Right lung (tissue), 5 donors: Measurements from ENCODE around the gene SART3. TPM values are rescaled to one million over a fixed set of nuclear protein-coding genes. Genes with fewer than 3 reads are reported as not detected.
"Not testable (repeated sequence)": the region's sequence is repeated elsewhere in the genome, so short reads cannot be mapped to it uniquely, and the experiment has no call there.

ENCODE experiments used
- DNase-seq, 2 donors: peaks; one replicate each; pipeline ENCODE4 v3.0.0-alpha.2; 2013
- polyA plus RNA-seq, 5 donors: library from polyadenylated mRNA; unstranded; fragments of 120-200 nt; gene quantifications; one replicate each; pipeline versions ENCODE4 v1.2.1 to v1.2.3, GENCODE V29; 2013; ENCODE audit warnings: inconsistent platforms in 1 of 5, low replicate concordance in 1 of 5; ENCODE audit not compliant: insufficient read length in 5 of 5, insufficient read depth in 1 of 5

Gene SART3
- polyA plus RNA-seq, 5 donors = 53.3 to 78.7 (median 61.3) TPM

DNA sequence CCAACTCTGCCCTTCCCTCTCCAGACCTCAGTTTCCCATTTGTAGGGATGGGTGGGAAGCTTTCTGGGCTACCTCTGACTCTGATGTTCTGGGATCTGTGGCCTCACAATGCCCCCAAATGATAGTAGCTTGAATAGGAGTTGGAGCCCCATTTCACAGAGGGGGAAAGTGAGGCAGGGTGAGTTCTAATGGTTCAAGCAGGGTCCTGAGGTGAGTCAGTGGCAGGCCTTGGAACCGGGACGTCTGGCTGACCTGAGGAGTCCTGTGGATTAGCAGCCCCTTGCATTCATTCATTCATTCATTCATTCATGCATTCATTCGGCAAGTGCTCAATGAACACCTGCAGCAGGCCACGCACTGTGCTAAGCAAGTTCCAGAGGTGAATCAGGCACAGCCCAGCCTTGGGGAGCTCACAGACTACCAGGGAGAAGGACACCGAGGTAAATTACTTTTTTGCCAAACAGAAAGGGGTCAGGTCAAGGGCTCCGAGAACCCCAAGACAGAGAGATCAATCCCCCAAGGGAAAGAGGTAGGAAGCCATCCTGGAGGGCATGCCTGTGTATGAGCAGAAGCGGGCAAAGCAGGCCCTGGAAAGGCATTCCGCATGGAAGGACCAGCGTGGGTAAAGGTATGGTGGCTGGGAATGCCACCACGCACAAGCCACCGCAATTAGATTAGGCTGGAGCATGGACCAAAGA, 37.7 kb upstream of the SART3 start:
- DNase-seq = no peak

DNA sequence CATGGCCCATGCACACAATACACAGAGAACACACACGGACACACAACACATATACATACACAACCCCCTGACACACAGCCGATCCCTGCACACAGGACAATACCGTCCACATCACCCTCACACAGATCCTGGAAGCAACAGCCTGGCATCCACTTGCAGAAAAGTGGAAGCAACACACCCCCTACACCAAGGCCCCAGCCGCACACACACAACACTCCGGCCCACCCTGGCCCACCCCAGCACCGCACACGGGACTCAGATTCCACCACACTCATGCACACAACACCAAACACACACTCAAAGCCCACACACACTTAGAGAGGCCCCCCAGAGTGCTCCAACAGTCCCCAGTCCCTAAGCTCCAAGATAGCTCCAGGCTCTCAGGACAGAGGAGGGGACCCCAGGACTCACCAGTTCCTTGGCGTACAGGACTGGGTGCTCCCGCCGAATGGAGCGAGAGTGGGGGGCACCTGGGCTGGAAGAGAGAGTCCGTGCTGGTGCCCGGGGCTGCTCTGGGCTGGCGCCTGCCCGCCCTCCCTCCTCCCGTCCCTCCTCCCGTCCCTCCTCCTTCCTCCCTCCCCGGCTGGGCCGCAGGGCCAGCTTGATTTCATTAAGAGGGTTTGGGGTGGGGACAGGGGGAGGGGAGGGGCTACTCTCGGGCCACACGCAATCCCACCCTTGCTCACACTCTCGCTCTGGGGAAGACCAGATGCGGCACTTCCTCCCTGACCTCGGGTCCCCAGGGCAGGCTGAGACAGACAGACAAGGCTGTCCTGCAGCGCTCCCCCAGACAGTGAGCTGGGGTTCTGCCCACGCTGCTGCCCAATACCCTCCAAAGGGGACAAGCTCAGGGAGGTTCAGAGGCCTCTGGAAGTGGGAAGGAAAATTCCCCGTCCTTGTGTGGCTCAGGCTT, 36.8 kb upstream of the SART3 start, which contains the start of gene TMEM119:
Gene TMEM119 (minus strand): TSS at position 526 of the 913 bp plus-strand sequence. CDS start 5,701 bp downstream, outside the sequence.
- peak; percentile 75 to 85 for DNase-seq

DNA sequence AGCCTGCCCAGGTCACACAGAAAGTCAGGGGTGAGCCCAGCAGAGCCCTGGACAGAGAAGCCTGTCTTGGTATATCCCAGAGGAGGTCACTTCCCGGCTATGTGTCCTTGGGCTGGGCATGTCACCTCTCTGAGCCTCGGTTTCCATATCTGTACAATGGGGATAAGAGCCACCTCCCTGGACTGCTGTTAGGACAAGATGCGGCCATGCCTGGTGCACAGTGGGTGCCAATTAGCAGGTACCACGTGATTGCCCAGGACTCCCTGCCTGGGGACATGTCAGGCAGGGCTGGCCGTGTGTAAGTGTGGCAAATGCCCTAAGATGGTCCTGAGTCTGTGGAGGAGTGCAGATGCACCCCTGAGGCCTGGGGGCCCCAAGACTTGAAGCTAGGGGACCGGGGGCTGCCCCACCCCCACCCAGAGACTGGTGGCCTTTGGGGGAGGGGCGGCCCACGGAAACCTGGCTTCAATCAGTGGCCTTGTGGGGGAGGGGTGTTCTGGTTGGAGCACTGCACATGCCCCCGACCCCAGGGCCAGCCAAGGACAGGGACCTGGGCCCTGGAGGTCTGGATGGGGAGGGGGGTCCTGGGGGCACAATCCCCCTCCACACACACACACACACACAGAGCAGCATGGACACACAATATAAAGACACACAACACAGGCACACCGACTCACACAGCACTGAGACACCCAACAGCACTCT, 36.0 kb upstream of the SART3 start:
- no peak for DNase-seq

DNA sequence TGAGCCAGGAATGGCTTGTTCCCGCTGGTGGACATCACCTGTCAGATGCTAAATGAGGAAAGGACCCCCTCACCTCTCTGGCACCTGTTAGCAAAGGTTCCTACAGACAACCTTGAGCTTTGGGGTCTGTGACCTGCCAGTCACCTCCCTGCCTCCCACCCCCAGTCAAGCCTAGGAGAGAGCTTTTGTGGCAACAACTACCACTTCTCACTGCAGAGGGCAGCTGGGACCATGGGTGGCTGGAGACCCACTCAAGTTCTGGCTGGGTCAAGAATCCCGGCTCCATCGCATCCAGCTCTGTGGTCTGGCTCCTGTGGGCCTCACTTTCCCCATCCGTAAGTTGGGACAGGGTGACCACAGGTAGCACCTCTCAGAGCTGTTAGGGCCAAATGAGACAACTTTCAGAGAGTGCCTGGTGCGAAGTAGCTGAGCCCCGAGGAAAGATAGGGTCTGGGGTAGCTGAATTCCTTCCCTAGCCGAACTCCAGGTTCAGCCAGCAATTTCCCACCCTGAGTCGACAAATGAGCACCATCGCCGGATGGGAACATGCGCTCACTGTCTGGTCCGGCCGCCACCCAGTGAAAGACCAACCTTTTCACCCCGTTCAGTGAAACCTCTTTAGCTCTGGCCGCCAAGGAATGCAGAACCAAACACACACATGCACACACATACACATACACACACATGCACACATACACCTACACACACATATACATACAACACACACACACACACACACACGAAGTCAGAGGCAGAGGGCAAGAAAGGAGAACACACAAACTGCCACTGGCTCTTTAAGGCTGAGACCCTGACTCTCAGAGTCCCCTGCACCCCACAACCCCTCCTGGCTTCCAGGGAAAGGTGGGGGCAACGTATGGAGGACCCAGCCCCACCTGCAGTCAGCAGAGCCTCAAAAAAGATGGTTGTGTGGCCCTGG, 35.0 kb upstream of the SART3 start:
- no peak for DNase-seq

DNA sequence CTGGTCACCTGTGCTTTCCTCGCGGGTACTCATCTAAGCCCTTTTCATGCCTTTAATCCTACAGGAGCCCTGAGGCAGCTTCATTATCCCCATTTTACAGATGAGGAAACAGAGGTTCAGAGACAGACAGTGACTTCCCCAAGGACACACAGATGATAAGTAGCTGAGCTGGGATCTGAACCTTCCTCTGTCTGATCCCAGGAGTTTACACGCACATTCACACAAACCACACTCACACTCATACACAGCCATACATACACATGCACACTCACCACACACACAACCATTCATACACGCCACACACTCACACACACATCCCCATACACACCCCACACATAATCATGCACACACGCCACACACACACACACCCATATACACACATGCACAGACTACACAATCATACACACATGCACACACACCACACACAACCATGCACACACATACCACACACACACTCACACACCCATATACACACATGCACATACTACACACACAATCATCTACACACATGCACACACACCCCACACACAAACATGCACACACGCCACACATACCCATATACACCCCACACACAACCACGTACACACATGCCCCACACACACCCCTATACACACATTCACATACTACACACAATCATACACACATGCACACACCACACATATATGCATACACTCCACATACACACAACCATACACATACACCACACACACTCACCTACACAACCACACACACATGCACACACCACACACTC, 34.2 kb upstream of the SART3 start:
- DNase-seq = no peak

DNA sequence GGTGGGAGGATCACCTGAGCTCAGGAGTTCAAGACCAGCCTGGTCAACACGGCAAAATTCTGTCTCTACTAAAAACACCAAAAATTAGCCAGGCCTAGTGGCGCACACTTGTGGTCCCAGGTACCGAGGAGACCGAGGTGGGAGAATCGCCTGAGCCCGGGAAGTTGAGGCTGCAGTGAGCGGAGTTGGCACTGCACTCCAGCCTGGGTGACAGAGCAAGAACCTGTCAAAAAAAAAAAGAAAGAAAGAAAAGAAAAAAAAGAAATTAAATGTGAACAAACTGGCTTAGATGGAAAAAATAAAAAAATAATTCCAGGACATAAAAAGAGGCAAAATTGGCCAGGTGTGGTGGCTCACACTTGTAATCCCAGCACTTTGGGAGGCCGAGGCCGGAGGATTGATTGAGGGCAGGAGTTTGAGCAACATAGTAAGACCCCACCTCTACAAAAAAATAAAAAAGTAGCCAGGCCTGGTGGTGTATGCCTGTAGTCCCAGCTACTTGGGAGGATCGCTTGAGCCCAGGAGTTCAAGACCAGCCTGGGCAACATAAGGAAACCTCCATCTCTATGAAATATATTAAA, 33.4 kb upstream of the SART3 start:
- no peak for DNase-seq

DNA sequence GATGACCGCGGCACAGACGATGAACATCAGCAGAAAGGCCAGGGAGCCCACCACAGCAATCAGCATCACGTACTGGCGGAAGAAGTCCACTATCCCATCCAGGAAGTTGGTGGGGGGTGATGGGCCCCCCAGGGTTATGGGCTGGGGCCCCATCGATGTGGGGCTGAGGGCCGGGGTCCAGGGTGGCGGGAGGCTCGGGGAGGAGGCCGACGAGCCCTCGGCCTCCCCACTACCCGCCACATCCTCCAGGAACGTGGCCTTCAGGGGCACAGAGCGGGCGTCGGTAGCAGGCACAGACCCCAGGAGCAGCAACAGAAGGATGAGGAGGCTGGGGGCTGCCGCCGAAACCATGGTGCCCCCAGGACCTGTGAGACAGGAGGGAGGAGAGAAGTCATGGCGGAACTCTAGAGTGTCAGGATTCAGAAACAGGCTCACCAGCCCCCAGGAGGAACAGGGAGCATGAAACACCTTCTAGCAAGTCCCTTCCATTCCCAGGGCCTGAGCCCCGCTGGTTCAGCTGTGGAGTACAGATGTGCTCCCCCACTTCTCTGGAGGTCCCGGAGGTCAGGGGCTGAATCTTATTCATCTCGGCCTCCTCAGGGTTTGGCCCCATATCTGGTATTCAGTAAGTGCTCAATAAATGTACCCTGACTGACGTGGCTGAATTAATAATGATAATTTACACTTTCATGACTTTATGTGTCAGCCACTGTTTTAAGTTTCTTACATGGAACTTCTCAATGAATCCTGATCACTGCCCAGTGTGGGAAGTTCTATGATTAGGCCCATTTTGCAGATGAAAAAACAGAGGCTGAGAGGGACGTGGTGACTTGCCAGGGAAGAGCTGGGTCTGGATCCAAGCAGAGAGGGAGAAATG, 31.3 kb upstream of the SART3 start:
- DNase-seq = no peak

DNA sequence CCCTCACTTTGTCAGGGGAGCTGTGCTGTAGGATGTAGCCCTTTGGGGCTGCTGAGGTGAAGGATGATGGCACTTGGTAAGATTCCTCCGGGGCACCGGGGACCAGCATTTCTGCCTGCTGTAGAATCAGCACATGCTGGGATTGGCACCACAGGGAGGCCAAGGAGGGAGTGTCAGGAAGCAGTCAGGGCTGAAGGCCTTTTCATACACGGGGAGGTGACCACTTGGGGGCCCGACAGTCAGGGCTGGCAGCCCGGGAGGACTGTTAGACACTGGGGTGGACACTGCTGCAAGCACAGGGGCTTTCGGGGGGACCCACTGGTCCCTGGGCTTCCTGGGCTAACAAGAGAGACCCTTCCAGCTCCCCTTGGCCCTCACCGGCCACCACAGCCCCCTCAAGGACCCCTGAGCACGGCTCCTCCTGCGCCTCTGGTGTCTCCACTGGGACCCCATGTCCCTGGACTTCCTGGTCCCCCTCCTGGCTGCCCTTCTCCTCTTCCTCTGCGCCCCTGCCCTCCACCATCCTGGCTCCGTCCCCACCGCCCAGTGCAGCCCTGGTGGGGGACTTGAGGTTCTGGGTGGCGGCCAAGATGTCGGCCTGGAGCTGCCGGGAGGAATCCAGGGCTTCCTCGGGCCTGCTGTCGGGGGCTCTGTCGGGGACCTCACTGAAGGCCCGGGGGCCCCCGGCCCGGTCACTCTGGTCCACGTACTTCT, 30.5 kb upstream of the SART3 start:
- no peak for DNase-seq

DNA sequence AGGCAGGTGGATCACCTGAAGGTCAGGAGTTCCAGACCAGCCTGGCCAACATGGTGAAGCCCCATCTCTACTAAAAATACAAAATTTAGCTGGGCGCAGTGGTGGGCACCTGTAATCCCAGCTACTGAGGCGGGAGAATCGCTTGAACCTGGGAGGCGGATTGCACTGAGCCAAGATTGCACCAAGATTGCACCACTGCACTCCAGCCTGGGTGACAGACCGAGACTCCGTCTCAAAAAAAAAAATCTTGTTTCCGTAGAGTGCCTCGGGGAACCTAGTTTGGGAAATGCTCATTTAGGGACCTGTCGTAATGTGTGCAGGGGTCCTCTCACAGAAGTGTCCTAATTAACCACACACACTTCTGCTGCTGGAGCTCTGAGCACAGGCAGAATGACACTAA, 29.5 kb upstream of the SART3 start:
- DNase-seq = not testable (repeated sequence)

DNA sequence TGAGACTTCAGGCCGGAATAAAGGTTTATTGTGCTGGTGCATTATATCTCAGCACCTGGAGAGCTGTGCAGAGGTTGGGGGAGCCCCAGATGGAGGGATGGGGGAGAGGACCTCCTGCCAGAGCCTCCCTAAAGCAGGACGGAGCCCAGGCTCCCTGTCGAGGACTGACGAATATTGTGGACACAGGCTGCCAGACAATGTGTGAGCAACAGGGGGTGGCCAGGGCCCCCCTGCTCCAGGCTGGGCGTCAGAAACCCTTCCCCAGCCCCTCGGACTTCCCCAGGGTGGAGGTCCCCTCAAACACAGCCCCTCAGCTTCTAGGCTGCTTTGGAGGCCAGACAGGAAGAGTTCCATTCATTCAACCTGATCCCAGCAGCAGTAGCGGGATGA, 28.9 kb upstream of the SART3 start:
- DNase-seq = no peak

DNA sequence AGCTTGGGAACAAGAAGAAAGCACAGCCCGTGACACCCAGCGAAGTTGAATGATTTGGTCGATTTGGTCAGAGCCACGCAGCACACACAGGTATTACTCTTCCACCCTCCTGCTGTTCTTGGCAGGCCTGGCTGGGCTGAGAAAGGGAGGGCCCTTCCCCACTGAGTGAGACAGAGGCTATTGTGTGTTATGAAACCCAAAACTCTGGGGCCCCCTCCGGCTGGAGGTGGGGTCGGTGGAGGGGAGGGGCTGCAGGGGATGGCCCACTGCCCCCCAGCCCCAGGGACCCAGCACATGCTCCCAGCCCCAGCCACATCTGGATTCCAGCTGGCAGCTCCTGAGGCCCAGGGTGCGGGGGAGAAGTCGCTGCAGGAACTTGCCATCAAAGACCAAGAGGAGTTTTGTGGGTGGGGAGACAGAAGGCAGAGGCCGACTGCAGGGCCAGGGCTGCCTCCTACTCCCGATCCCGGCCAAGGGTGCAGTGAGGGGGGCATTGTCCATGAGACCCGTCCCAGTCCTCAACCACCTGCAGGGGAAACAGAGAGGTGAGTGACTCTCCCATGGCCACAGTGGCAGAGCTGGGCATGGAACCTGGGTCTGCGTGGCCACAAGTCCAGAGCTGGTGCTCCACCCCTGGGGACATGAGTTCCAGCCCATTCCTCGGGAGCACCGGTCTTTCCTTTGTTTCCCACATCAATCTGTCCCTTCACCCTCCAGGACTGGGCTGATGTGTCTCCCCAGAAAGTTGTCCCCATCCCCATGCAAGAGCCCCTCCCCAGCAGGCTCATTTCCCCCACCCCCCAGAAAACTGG, 28.3 kb upstream of the SART3 start:
- no peak for DNase-seq

DNA sequence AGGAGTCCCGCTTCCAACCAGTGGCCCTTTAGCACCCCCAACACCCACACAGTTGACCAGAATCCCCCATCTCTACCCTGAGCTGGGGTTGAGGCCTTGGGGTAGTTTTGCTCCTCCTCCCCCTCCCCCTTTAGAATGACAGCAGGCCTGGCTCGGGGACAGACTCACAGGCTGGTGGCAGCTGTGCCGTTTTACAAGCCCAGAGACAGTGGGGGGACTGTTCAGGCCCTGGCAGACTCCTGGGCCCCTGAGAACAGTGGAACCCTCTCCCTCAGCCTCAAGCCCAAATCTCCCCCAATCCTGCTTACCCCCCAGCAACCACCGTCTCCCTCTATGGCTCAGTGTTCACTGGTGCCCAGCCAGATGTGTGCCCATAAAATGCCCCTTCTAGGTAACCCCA, 26.9 kb upstream of the SART3 start:
- DNase-seq = no peak

DNA sequence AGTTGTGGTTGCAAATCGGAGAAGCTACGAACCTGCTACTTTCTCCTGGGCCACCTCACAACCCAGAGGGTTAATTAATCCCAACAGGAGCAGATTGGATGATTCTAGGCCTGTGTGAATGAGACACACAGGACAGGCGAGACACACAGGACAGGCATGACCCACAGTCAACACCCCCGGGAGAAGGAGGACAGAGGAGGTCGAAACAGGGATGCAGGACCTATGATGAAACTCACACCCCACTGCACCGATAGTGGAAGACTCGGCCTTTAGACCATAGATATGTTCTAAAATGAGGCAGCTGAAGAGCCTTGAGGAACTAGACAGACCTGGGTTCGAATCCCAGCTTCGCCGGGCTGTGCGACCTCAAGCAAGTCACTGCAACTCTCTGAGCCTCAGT, 25.3 kb upstream of the SART3 start:
- DNase-seq = no peak

DNA sequence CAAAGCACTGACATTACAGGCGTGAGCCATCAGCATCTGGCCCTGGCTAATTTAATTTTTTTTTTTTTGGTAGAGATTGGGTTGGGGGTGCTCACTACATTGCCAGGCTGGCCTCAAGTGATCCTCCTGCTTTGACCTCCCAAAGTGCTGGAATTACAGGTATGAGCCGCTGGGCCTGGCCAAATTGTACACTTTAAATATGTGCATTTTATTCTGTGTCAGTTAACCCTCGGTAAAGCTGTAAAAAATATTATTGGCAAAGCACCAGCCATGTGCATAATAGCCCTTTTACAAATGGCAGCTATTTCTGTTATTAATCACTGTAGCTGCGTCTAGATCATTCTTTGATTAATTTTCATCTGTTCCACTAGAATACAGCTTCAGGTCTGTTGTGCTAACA, 24.9 kb upstream of the SART3 start:
- DNase-seq = no peak

DNA sequence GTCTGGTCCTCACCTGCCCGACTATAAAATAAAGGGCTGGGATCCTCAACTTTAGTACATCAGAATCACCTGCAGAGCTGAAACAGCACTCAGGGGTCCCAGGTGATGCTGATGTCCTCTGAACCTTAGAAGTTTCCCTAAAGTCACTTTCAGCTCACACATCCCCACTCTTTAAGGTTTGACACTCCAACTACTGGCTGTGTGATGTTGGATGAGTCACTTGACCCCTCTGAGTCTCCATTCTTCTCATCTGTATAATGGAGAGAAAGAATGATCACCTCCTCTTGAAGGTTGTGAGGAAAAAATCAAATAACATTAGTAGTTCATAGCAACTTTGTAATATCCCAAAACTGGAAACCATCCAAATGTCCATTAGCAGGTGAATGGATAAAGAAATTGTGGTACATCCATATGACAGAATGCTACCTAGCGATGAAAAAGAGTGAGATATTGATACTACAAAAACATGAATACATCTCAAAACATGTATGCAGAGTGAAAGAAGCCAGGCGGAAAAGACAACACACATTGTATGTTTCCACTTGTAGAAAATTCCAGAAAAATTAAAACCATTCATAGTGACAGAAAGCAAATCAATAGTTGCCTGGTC, 23.6 kb upstream of the SART3 start:
- DNase-seq = no peak

DNA sequence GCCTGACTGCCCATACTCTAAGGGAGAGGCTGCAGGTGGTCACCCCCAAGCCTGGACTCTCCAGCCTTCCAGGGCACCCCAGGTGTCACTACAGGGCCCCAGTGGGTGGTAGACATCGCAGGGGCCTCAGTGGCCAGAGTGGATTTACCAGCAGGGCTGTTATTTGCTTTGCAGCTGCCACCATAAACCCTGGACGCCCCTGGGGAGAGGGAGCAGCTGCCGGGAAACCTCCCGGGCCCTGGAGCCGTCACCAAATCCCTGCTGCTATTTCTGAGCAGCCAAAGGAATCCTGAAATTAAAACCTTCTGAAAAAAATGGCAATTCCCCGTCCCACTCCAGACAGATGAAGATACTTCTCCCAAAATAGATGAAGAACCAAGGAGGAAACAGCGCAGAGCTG, 23.0 kb upstream of the SART3 start:
- DNase-seq = no peak
